GM12801 (cell line): ENCODE data around the gene TSPEAR.

Source experiments
- CTCF ChIP-seq: IDR thresholded peaks from one replicate; pipeline ENCODE4 v1.5.1; 2011; ENCODE audit warnings: control low read depth; ENCODE audit not compliant: insufficient read length; ENCODE audit errors: extremely low read depth

Gene TSPEAR

DNA sequence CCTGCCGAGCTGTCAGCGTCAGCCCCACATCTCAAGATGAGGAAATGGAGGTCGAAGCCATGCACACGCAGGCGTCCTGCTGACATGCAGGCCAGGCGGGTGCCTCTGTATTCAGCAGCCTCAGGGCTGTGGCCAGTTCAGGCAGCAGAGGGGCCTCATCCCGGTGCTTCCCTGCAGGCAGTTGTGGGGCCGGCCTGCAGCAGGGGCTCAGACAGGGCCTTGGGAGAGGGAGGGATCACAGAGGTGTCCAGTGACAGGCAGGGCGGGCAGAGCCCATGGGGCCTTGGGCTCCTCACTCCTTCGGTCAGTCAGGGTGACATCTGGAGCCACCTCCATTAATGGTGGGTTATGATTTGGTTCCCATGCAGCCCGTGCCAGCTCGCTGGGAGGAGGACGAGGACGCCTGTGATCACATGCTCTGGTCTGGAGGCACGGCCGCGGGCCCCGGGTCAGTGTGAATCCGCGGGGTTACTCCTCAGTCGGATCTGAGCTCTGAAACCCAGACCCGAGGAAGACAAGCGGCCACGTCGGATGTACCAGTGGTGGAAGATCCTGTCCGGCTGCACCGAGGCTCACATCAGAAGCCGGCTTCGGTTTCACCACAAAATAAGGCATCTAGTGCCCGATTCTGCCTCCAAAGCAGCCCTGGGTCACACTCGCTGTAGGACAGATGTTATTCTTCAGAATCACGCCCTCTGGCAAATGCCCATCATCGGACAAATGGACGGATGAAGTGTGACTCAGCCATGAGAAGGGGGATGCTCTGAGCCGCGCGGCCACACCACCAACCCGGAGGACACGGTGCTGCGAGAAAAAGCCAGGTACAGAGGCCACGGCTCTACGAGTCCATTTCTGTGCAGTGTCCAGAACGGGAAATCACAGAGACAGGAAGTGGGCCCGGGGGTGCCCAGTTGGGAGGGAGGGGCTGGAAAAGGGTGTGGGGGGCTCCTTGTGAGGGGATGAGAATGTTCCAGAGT is 204.8 kb downstream of the TSPEAR start:
- TF ChIP-seq CTCF: no peak

GRCh38 chr21:44505673-44506278 is 205.6 kb downstream of the TSPEAR start:
- no peak for TF ChIP-seq CTCF

GRCh38 chr21:44503901-44504399 is 207.4 kb downstream of the TSPEAR start:
- no peak for TF ChIP-seq CTCF

- TF ChIP-seq CTCF: no peak
Measured at GRCh38 chr21:44502171-44502958, 209.0 kb downstream of the TSPEAR start.

- no peak for TF ChIP-seq CTCF
Measured at GRCh38 chr21:44500111-44500510, 211.3 kb downstream of the TSPEAR start.

DNA sequence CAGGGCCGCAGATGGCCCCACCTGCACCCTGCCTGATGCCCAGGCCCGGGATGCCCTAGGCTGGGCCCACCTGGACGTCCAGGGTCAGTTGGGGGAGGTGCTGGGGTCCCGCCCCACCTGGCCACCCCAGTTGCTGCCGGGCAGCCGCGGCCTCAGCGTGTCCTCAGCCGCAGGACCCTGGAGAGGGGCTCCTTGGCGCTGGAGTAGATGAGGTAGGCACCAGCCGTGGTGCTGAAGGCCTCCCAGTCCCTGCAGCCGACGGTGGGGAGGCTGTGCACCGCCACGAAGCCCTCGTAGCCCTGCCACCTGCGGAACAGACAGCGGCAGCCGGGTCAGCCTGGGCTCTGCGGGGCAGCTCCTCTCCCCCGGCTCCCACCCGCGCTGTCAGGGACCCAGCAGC is 211.7 kb downstream of the TSPEAR start:
- no peak for TF ChIP-seq CTCF

DNA sequence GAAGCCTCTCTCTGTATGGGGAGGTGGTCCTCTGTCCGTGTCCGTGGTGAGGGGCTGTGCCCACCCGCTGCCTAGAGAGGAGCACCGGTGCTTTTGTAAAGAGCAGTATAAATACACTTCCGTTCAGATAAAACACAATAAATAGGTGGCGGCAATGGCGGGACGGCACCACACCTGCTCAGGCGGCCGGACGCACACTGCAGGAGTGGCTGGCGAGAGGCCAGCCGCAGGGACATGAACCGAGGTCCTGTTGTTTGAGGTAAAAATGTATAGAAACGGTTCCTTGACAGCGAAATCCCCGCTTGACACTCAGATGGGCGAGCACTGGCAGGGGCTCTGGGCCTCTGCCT is 212.2 kb downstream of the TSPEAR start:
- no peak for TF ChIP-seq CTCF
